ENCODE data around the gene CTNNBIP1.

DNA sequence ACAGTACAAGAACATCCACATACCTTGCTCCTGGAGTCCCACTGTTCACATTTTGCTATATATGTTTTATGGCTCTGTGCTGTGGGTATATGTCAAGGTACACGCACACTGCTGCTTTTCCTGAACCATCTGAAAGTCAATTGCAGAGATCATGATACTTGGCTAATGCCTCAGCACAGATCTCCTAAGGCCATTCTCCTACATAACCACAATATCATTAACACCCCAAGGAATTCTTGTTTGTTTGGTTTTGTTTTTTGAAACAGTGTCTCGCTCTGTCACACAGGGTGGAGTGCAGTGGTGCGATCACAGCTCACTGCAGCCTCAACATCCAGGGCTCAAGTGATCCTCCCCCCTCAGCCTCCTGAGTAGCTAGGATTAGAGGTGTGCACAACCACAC lies 16.0 kb downstream of the CTNNBIP1 start:
- TF ChIP-seq, protein P1, sequence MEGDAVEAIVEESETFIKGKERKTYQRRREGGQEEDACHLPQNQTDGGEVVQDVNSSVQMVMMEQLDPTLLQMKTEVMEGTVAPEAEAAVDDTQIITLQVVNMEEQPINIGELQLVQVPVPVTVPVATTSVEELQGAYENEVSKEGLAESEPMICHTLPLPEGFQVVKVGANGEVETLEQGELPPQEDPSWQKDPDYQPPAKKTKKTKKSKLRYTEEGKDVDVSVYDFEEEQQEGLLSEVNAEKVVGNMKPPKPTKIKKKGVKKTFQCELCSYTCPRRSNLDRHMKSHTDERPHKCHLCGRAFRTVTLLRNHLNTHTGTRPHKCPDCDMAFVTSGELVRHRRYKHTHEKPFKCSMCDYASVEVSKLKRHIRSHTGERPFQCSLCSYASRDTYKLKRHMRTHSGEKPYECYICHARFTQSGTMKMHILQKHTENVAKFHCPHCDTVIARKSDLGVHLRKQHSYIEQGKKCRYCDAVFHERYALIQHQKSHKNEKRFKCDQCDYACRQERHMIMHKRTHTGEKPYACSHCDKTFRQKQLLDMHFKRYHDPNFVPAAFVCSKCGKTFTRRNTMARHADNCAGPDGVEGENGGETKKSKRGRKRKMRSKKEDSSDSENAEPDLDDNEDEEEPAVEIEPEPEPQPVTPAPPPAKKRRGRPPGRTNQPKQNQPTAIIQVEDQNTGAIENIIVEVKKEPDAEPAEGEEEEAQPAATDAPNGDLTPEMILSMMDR (IDR thresholded peaks at IDR 0.05 in 8 of 11, conservative IDR thresholded peaks at IDR 0.05 in 3 of 11) = no peak
- TF ChIP-seq POLR2AphosphoS5 (IDR thresholded peaks at IDR 0.05) (no peak), POLR2A (IDR thresholded peaks at IDR 0.05) (no peak)

Data from spleen (tissue), 7 donors.